Ishikawa (cell line): Measurements from ENCODE around the gene ANKRD12.

Source experiments
- CEBPB ChIP-seq: IDR thresholded peaks from 2 replicates; pipeline ENCODE4 v1.6.1; 2012
- CREB1 ChIP-seq: IDR thresholded peaks from 2 replicates; pipeline ENCODE4 v1.6.1; 2012; ENCODE audit warnings: low read depth
- EGR1 ChIP-seq: IDR thresholded peaks from 2 replicates; pipeline ENCODE4 v1.6.1; 2012
- EP300 ChIP-seq: IDR thresholded peaks from 2 replicates; pipeline ENCODE4 v1.6.1; 2012; ENCODE audit warnings: borderline replicate concordance
- FOXM1 ChIP-seq: IDR thresholded peaks from 2 replicates; pipeline ENCODE4 v1.6.1; 2012; ENCODE audit warnings: low read depth, borderline replicate concordance
- NFIC ChIP-seq: IDR thresholded peaks from 2 replicates; pipeline ENCODE4 v1.6.1; 2012
- RAD21 ChIP-seq: IDR thresholded peaks from 2 replicates; pipeline ENCODE4 v1.6.1; 2012; ENCODE audit warnings: low read depth
- TAF1 ChIP-seq: IDR thresholded peaks from 2 replicates; pipeline ENCODE4 v1.6.1; 2012; ENCODE audit warnings: low read depth, mild to moderate bottlenecking
- TCF12 ChIP-seq: IDR thresholded peaks from 2 replicates; pipeline ENCODE4 v1.6.1; 2012; ENCODE audit warnings: low read depth
- TEAD4 ChIP-seq: IDR thresholded peaks from 2 replicates; pipeline ENCODE4 v1.6.1; 2012
- YY1 ChIP-seq: IDR thresholded peaks from 2 replicates; pipeline ENCODE4 v1.6.1; 2012; ENCODE audit warnings: low read depth
- TF ChIP-seq, protein P1 (sequence below): IDR thresholded peaks from 2 replicates; pipeline ENCODE4 v1.6.1; 2012
- TF ChIP-seq, protein P2 (sequence below): IDR thresholded peaks from 2 replicates; pipeline ENCODE4 v1.6.1; 2012; ENCODE audit warnings: low read depth, mild to moderate bottlenecking
- TF ChIP-seq, protein P3 (sequence below): IDR thresholded peaks from 2 replicates; pipeline ENCODE4 v1.6.1; 2012

DNA sequence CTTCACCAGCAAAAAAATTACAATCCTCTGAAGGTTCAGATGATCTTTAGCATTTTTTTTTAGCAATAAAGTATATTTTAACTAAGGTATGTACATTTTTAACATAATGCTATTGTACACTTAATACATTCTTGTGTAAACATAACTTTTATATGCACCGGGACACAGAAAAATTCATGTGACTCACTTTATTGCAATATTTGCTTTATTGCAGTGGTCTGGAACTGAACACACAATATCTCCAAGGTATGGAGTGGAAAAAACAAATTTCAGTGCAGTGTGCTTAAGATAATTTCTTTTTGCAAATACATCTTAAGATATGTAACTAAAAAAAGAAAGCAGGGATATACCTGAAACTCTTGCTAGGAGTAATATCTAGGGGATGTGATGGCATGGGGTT lies 192.9 kb downstream of the ANKRD12 start:
- TF ChIP-seq, protein P1, sequence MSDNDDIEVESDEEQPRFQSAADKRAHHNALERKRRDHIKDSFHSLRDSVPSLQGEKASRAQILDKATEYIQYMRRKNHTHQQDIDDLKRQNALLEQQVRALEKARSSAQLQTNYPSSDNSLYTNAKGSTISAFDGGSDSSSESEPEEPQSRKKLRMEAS = no peak
- TF ChIP-seq, protein P2, sequence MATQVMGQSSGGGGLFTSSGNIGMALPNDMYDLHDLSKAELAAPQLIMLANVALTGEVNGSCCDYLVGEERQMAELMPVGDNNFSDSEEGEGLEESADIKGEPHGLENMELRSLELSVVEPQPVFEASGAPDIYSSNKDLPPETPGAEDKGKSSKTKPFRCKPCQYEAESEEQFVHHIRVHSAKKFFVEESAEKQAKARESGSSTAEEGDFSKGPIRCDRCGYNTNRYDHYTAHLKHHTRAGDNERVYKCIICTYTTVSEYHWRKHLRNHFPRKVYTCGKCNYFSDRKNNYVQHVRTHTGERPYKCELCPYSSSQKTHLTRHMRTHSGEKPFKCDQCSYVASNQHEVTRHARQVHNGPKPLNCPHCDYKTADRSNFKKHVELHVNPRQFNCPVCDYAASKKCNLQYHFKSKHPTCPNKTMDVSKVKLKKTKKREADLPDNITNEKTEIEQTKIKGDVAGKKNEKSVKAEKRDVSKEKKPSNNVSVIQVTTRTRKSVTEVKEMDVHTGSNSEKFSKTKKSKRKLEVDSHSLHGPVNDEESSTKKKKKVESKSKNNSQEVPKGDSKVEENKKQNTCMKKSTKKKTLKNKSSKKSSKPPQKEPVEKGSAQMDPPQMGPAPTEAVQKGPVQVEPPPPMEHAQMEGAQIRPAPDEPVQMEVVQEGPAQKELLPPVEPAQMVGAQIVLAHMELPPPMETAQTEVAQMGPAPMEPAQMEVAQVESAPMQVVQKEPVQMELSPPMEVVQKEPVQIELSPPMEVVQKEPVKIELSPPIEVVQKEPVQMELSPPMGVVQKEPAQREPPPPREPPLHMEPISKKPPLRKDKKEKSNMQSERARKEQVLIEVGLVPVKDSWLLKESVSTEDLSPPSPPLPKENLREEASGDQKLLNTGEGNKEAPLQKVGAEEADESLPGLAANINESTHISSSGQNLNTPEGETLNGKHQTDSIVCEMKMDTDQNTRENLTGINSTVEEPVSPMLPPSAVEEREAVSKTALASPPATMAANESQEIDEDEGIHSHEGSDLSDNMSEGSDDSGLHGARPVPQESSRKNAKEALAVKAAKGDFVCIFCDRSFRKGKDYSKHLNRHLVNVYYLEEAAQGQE = no peak
- TF ChIP-seq RAD21 = no peak
- TF ChIP-seq EP300 = no peak
- TF ChIP-seq NFIC = no peak
- TF ChIP-seq, protein P3, sequence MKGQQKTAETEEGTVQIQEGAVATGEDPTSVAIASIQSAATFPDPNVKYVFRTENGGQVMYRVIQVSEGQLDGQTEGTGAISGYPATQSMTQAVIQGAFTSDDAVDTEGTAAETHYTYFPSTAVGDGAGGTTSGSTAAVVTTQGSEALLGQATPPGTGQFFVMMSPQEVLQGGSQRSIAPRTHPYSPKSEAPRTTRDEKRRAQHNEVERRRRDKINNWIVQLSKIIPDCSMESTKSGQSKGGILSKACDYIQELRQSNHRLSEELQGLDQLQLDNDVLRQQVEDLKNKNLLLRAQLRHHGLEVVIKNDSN = no peak
- no peak for TF ChIP-seq YY1
- TF ChIP-seq FOXM1 = no peak
- no peak for TF ChIP-seq CEBPB
- TF ChIP-seq TEAD4 = no peak
- no peak for TF ChIP-seq TCF12
- TF ChIP-seq CREB1 = no peak
- no peak for TF ChIP-seq EGR1
- TF ChIP-seq TAF1 = no peak
